Activated T-helper 2 cell treated with anti-CD3 and anti-CD28 coated beads, Interferon-gamma antibody, Interleukin-2, Interleukin-4, amounts not matched to agents 10 μg/mL and 5 μg/mL and 100 μg/mL, durations not matched to agents 14 hours and 24 hours and 36 hours (primary cell): ENCODE data around the gene FBXO2. TPM values are rescaled to one million over a fixed set of nuclear protein-coding genes. Genes with fewer than 3 reads are reported as not detected.
"Not testable (repeated sequence)": the region's sequence is repeated elsewhere in the genome, so short reads cannot be mapped to it uniquely, and the experiment has no call there.

Experiments used
- DNase-seq: peaks from one replicate; pipeline ENCODE4 v3.0.0; 2021; ENCODE audit warnings: low spot score
- H3K27ac Mint-ChIP-seq: one replicate; pipeline ENCODE4 v1.8.0; 2021; ENCODE audit warnings: mixed read lengths
- H3K27me3 Mint-ChIP-seq: one replicate; pipeline ENCODE4 v1.8.0; 2021; ENCODE audit warnings: low read depth, mixed read lengths
- H3K36me3 Mint-ChIP-seq: one replicate; pipeline ENCODE4 v1.8.0; 2021; ENCODE audit warnings: low read depth, mixed read lengths
- H3K4me1 Mint-ChIP-seq: one replicate; pipeline ENCODE4 v1.8.0; 2021; ENCODE audit warnings: low read depth, mixed read lengths
- H3K4me3 Mint-ChIP-seq: one replicate; pipeline ENCODE4 v1.8.0; 2021; ENCODE audit warnings: low read depth, mild to moderate bottlenecking, moderate library complexity, mixed read lengths
- H3K9me3 Mint-ChIP-seq: one replicate; pipeline ENCODE4 v1.8.0; 2021; ENCODE audit warnings: mixed read lengths
- intact Hi-C: fragments of 100-400 bp; cut with micrococcal nuclease; formaldehyde crosslinking; loops from one replicate; pipeline ENCODE4 v1.15.1; 2023
- total RNA-seq: library from RNA; stranded (reverse); gene quantifications from 2 replicates; pipeline ENCODE4 v1.2.3, GENCODE V29; 2022

FBXO2 gene
- total RNA-seq, 1 donor from 2014 or later: 0.41 TPM

DNA sequence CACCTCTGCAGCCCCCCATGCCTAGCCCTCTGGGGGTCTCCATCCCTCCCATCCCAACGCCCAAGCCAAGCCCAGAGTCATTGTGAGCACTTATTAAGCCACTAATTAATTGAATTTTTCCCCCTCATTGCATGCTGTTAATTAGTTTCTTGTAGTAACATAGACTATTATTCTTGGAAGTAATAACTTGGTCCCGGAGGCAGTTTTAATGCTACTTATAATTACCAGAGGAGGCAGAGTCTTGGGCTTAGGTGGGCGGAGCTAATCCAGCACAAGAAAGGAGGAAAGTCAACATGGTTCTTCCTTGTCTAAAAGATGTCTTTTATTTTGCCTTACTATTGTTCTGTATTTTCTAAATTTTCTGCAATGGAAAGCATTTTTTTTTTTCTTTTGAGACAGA lies 27.7 kb downstream of the FBXO2 start:
- H3K27ac Mint-ChIP-seq: no peak overlapping the region
- H3K9me3 Mint-ChIP-seq: no peaks in the 10 kb centered on the region
- intact Hi-C loops: no loop called here
- H3K4me3 Mint-ChIP-seq: no peak overlapping the region
- H3K36me3 Mint-ChIP-seq: no peaks in the 10 kb centered on the region
- H3K27me3 Mint-ChIP-seq: no peaks in the 10 kb centered on the region
- no peaks in the 10 kb centered on the region for H3K4me1 Mint-ChIP-seq
- no peak for DNase-seq

DNA sequence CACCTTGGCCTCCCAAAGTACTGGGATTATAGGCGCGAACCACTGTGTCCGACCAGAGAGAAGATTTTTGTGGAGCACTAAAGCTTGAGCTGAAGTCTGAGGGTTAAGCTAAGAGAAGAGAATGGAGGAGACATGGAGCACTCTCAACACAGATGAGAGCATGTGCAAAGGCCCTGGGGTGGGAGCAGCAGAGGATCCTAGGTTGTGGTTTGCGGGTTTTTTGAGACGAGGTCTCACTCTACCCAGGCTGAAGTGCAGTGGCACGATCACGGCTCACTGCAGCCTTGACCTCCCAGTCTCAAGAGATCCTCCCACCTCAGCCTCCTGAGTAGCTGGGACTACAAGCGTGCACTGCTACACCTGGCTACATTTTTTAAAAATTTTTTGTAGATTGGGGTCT lies 30.5 kb downstream of the FBXO2 start:
- intact Hi-C loops: no loop called here
- Mint-ChIP-seq H3K27me3 (no peaks in the 10 kb centered on the region), H3K36me3 (no peaks in the 10 kb centered on the region), H3K9me3 (no peaks in the 10 kb centered on the region), H3K4me1 (no peaks in the 10 kb centered on the region), H3K4me3 (no peak overlapping the region), H3K27ac (no peak overlapping the region)
- no peak for DNase-seq

DNA sequence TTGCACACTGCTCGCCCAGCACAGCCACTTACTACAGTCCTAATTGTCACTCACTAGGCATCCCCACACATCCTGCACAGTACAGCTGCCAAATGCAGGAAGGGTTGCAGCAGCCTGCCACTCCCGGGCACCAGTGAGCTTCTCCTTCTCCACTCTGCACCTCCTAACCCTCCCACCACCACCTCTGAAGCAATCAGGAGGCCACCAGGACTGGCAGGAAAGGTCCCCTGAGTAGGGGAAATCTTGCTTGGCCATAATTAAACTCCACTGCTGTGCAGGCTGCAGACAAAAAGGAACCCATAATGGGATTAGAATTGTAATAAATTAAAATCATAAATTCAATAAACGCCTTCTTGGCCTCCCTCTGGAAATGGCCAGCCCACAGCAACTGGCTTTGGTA lies 31.8 kb downstream of the FBXO2 start:
- Mint-ChIP-seq H3K4me3 (no peak overlapping the region), H3K27me3 (no peaks in the 10 kb centered on the region), H3K36me3 (no peaks in the 10 kb centered on the region), H3K4me1 (no peaks in the 10 kb centered on the region), H3K27ac (no peak overlapping the region), H3K9me3 (no peaks in the 10 kb centered on the region)
- DNase-seq: no peak
- intact Hi-C loops: no loop called here

DNA sequence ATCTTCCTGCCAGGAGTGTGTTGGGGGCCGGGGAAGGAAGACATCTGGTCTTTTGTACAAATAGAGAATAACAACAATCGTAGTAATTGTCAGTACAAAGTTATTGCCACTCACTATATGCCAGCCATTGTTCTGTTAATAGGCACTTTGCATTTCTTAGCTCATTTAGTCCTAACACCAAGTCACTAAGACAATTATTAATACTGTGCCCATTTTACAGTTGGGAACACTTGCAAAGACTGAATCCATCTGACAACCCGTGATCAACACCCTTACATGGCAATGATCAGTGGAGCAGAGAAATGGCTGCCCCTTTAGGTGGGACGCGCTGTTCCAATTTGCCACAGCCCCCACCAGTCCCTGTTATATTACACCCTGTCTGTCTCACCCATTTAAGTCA lies 33.3 kb downstream of the FBXO2 start:
- no peak for DNase-seq
- no peaks in the 10 kb centered on the region for H3K9me3 Mint-ChIP-seq
- intact Hi-C loops: no loop called here
- H3K36me3 Mint-ChIP-seq: no peaks in the 10 kb centered on the region
- no peak overlapping the region for H3K4me3 Mint-ChIP-seq
- peaks cover 3% of the 10 kb centered on the region for H3K27me3 Mint-ChIP-seq
- no peak overlapping the region for H3K27ac Mint-ChIP-seq
- no peaks in the 10 kb centered on the region for H3K4me1 Mint-ChIP-seq

- DNase-seq: no peak
- Mint-ChIP-seq H3K27ac (no peak overlapping the region), H3K4me3 (no peak overlapping the region), H3K4me1 (no peaks in the 10 kb centered on the region), H3K9me3 (no peaks in the 10 kb centered on the region), H3K36me3 (no peaks in the 10 kb centered on the region), H3K27me3 (peaks cover 3% of the 10 kb centered on the region)
- intact Hi-C loops: no loop called here
These were observed 33.8 kb downstream of the FBXO2 start for GRCh38 chr1:11620405-11620804.

DNA sequence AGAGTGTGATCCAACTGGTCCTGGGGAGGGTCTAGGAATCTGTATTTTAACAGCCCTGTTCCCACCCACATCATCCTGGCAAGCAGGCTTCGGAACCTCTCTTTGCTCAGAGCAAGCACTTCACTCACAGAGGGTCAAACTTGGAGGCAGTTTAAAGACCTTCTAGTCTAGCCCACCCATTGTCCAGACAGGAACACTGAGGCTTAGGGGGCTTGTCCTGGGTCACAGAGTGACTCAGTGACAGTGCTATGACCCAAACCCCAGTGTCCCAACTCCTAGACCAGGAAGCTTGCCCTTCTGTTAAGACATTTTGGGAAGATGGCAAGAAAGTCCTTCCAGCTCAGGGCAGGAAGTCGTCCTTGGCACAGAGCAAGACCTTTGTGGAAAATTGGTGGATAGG lies 36.5 kb downstream of the FBXO2 start:
- H3K27ac Mint-ChIP-seq: no peak overlapping the region
- no peaks in the 10 kb centered on the region for H3K4me1 Mint-ChIP-seq
- H3K4me3 Mint-ChIP-seq: no peak overlapping the region
- H3K27me3 Mint-ChIP-seq: peaks cover 3% of the 10 kb centered on the region
- H3K9me3 Mint-ChIP-seq: no peaks in the 10 kb centered on the region
- intact Hi-C loops: no loop called here
- H3K36me3 Mint-ChIP-seq: no peaks in the 10 kb centered on the region
- no peak for DNase-seq

DNA sequence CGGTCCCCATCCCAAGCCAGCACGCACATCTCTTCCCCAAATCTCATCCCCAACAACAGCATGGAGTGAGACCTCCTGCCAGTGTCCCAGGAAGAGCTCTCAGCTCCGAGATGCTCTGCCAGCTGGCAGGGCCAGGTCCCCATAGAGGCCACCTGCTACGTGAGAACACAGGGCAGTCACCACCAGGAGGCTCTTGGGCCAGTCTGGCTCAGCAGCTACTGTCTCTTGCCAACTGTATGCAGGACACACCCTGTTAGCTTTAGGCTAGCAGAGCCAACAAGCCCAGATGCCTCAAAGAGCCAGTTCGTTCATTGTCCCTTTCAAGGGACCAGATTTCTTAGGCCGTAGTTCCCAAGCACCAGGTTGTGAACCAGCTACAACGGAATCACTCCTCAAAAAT lies 36.9 kb downstream of the FBXO2 start:
- Mint-ChIP-seq H3K27ac (no peak overlapping the region), H3K4me1 (no peaks in the 10 kb centered on the region), H3K4me3 (no peak overlapping the region), H3K9me3 (no peaks in the 10 kb centered on the region), H3K36me3 (no peaks in the 10 kb centered on the region), H3K27me3 (peaks cover 3% of the 10 kb centered on the region)
- intact Hi-C loops: no loop called here
- no peak for DNase-seq

GRCh38 chr1:11616766-11617165 lies 37.5 kb downstream of the FBXO2 start:
- Mint-ChIP-seq H3K27me3 (peaks cover 3% of the 10 kb centered on the region), H3K27ac (no peak overlapping the region), H3K4me1 (no peaks in the 10 kb centered on the region), H3K9me3 (no peaks in the 10 kb centered on the region), H3K4me3 (no peak overlapping the region), H3K36me3 (no peaks in the 10 kb centered on the region)
- intact Hi-C loops: no loop called here
- no peak for DNase-seq

GRCh38 chr1:11615090-11615489 lies 39.1 kb downstream of the FBXO2 start:
- Mint-ChIP-seq H3K4me1 (no peaks in the 10 kb centered on the region), H3K9me3 (no peaks in the 10 kb centered on the region), H3K36me3 (no peaks in the 10 kb centered on the region), H3K4me3 (no peak overlapping the region), H3K27me3 (peaks cover 3% of the 10 kb centered on the region), H3K27ac (no peak overlapping the region)
- intact Hi-C loops: no loop called here
- no peak for DNase-seq

DNA sequence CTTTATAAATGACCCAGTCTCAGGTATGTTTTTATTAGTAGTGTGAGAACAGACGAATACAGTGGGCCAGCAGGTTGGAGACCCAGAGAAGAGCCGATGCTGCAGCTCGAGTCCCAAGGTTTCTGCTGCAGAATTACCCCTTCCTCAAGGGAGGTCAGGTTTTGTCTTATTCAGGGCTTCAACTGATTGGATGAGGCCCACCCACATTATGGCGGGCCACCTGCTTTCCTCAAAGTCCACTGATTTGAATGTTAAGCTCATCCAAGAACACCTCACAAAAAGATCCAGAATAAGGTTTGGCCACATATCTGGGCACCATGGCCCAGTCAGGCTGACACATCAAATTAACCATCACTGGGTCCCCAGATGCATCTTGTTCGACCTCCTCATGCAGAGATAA lies 40.9 kb downstream of the FBXO2 start:
- Mint-ChIP-seq H3K36me3 (no peaks in the 10 kb centered on the region), H3K27me3 (peaks cover 3% of the 10 kb centered on the region), H3K27ac (no peak overlapping the region), H3K4me3 (no peak overlapping the region), H3K4me1 (no peaks in the 10 kb centered on the region), H3K9me3 (no peaks in the 10 kb centered on the region)
- DNase-seq: no peak
- intact Hi-C loops: no loop called here

- Mint-ChIP-seq H3K9me3 (no peaks in the 10 kb centered on the region), H3K4me1 (no peaks in the 10 kb centered on the region), H3K4me3 (no peak overlapping the region), H3K27ac (no peak overlapping the region), H3K36me3 (no peaks in the 10 kb centered on the region), H3K27me3 (no peaks in the 10 kb centered on the region)
- DNase-seq: no peak
- intact Hi-C loops: no loop called here
These were observed 42.4 kb downstream of the FBXO2 start for GRCh38 chr1:11611638-11612327.

GRCh38 chr1:11610629-11611180 lies 43.5 kb downstream of the FBXO2 start:
- Mint-ChIP-seq H3K9me3 (no peaks in the 10 kb centered on the region), H3K4me1 (no peaks in the 10 kb centered on the region), H3K27me3 (no peaks in the 10 kb centered on the region), H3K27ac (no peak overlapping the region), H3K4me3 (no peak overlapping the region), H3K36me3 (no peaks in the 10 kb centered on the region)
- no peak for DNase-seq
- intact Hi-C loops: no loop called here

GRCh38 chr1:11609378-11609777 lies 44.9 kb downstream of the FBXO2 start:
- H3K9me3 Mint-ChIP-seq, intact Hi-C loops, H3K4me1 Mint-ChIP-seq, DNase-seq, H3K27me3 Mint-ChIP-seq, H3K4me3 Mint-ChIP-seq, H3K27ac Mint-ChIP-seq, H3K36me3 Mint-ChIP-seq: not testable (repeated sequence)
